SJSA1 (cell line): ENCODE measurements around the gene ZSWIM7. TPM values are rescaled to one million over a fixed set of nuclear protein-coding genes. Genes with fewer than 3 reads are reported as not detected.
"Not testable (repeated sequence)": the region's sequence is repeated elsewhere in the genome, so short reads cannot be mapped to it uniquely, and the experiment has no call there.

Source experiments
- DNase-seq, 2 experiments: peaks; one replicate each; pipeline ENCODE4 v3.0.0-alpha.2; 2015 to 2020; ENCODE audit warnings: low spot score in 2 of 2, low read depth in 1 of 2
- H3K27ac ChIP-seq: fragments of 250-450 bp; sonication (Bioruptor Pico); 2 replicates; pipeline ENCODE4 v1.5.1; 2020; ENCODE audit warnings: mild to moderate bottlenecking, moderate library complexity
- H3K27me3 ChIP-seq: fragments of 250-450 bp; sonication (Bioruptor Pico); replicated peaks from 2 replicates; pipeline ENCODE4 v1.5.1; 2020; ENCODE audit warnings: mild to moderate bottlenecking, moderate library complexity
- H3K36me3 ChIP-seq: fragments of 250-450 bp; sonication (Bioruptor Pico); 2 replicates; pipeline ENCODE4 v1.5.1; 2020; ENCODE audit warnings: mild to moderate bottlenecking
- H3K4me1 ChIP-seq: fragments of 250-450 bp; sonication (Bioruptor Pico); replicated peaks from 2 replicates; pipeline ENCODE4 v1.6.1; 2021; ENCODE audit warnings: mild to moderate bottlenecking
- H3K4me3 ChIP-seq: fragments of 250-450 bp; sonication (Bioruptor Pico); 2 replicates; pipeline ENCODE4 v1.5.1; 2020; ENCODE audit warnings: mild to moderate bottlenecking
- H3K9me3 ChIP-seq: fragments of 250-450 bp; sonication (Bioruptor Pico); replicated peaks from 2 replicates; pipeline ENCODE4 v1.5.1; 2020; ENCODE audit warnings: mild to moderate bottlenecking
- total RNA-seq: library from RNA; depleted of rRNA; stranded (reverse); fragments of >200 nt; shearing (Covaris generic); gene quantifications from 2 replicates; pipeline ENCODE4 v1.2.3, GENCODE V29; 2014

ZSWIM7 gene
- total RNA-seq, 1 experiment from 2014 or later, result 16.2 TPM

- H3K27me3 ChIP-seq, result no peaks in the 10 kb centered on the region
- H3K36me3 ChIP-seq, result peaks cover 5% of the 10 kb centered on the region; the same call in 1 of the 2 replicates
- DNase-seq, result peak; percentile 80 to 81
- 0 out of 2 replicates have a peak, but pooled peaks cover 3% of the 10 kb centered on the region for H3K9me3 ChIP-seq
- peak within 1 kb of the TSS; percentile 60 for H3K4me3 ChIP-seq
- H3K27ac ChIP-seq, result peak within 1 kb of the TSS; percentile 58
- peaks cover 49% of the 10 kb centered on the region for H3K4me1 ChIP-seq
These were observed 54.6 kb downstream of the ZSWIM7 start, which contains the start of gene ADORA2B for GRCh38 chr17:15944759-15945526. Gene ADORA2B (plus strand): TSS chr17:15945130. CDS start chr17:15945249, 119 bp downstream.

GRCh38 chr17:15943971-15944758 is 55.3 kb downstream of the ZSWIM7 start:
- Histone ChIP-seq H3K27me3 (no peaks in the 10 kb centered on the region), H3K27ac (peak overlapping the region; percentile 58), H3K9me3 (0 out of 2 replicates have a peak, but pooled peaks cover 3% of the 10 kb centered on the region), H3K36me3 (0 out of 2 replicates have a peak, but pooled peaks cover 5% of the 10 kb centered on the region), H3K4me3 (peak overlapping the region; percentile 60), H3K4me1 (peaks cover 49% of the 10 kb centered on the region)
- no peak for DNase-seq

- Histone ChIP-seq H3K27ac (no peak overlapping the region), H3K27me3 (no peaks in the 10 kb centered on the region), H3K4me1 (peaks cover 43% of the 10 kb centered on the region), H3K36me3 (0 out of 2 replicates have a peak, but pooled peaks cover 5% of the 10 kb centered on the region), H3K9me3 (0 out of 2 replicates have a peak, but pooled peaks cover 3% of the 10 kb centered on the region), H3K4me3 (no peak overlapping the region)
- DNase-seq, result no peak
These were observed 57.2 kb downstream of the ZSWIM7 start for GRCh38 chr17:15942207-15942833.

GRCh38 chr17:15941781-15942180 is 57.7 kb downstream of the ZSWIM7 start:
- Histone ChIP-seq H3K9me3 (0 out of 2 replicates have a peak, but pooled peaks cover 3% of the 10 kb centered on the region), H3K36me3 (0 out of 2 replicates have a peak, but pooled peaks cover 5% of the 10 kb centered on the region), H3K4me1 (peaks cover 38% of the 10 kb centered on the region), H3K4me3 (no peak overlapping the region), H3K27me3 (no peaks in the 10 kb centered on the region), H3K27ac (no peak overlapping the region)
- DNase-seq, result peak in 1 of 2 experiments; percentile 59

GRCh38 chr17:15936481-15936880 is 63.0 kb downstream of the ZSWIM7 start:
- not testable (repeated sequence) for H3K9me3 ChIP-seq, H3K27me3 ChIP-seq, H3K4me1 ChIP-seq

GRCh38 chr17:15935891-15936290 is 63.6 kb downstream of the ZSWIM7 start:
- no peaks in the 10 kb centered on the region for H3K27me3 ChIP-seq
- no peaks in the 10 kb centered on the region for H3K36me3 ChIP-seq
- no peak overlapping the region for H3K27ac ChIP-seq
- no peaks in the 10 kb centered on the region for H3K9me3 ChIP-seq
- H3K4me3 ChIP-seq, result no peak overlapping the region
- H3K4me1 ChIP-seq, result no peaks in the 10 kb centered on the region
- DNase-seq, result no peak

More at GRCh38 chr17:15936481-15936880, 63.0 kb downstream of the ZSWIM7 start:
- not testable (repeated sequence) for H3K36me3 ChIP-seq, H3K27ac ChIP-seq, DNase-seq, H3K4me3 ChIP-seq

- no peaks in the 10 kb centered on the region for H3K4me1 ChIP-seq
- no peak overlapping the region for H3K27ac ChIP-seq
- no peak for DNase-seq
- no peaks in the 10 kb centered on the region for H3K27me3 ChIP-seq
- H3K4me3 ChIP-seq, result no peak overlapping the region
- no peaks in the 10 kb centered on the region for H3K36me3 ChIP-seq
- H3K9me3 ChIP-seq, result no peaks in the 10 kb centered on the region
These were observed 64.6 kb downstream of the ZSWIM7 start for GRCh38 chr17:15934866-15935265.

- Histone ChIP-seq H3K27me3 (no peaks in the 10 kb centered on the region), H3K4me1 (no peaks in the 10 kb centered on the region), H3K4me3 (no peak overlapping the region), H3K9me3 (no peaks in the 10 kb centered on the region), H3K27ac (no peak overlapping the region), H3K36me3 (no peaks in the 10 kb centered on the region)
- no peak for DNase-seq
These were observed 68.1 kb downstream of the ZSWIM7 start for GRCh38 chr17:15931394-15931793.

- no peak for DNase-seq
- no peaks in the 10 kb centered on the region for H3K9me3 ChIP-seq
These were observed 69.1 kb downstream of the ZSWIM7 start for GRCh38 chr17:15930426-15930825.

GRCh38 chr17:15929941-15930340 is 69.6 kb downstream of the ZSWIM7 start:
- Histone ChIP-seq H3K4me1 (no peaks in the 10 kb centered on the region), H3K36me3 (no peaks in the 10 kb centered on the region), H3K27me3 (no peaks in the 10 kb centered on the region), H3K4me3 (no peak overlapping the region), H3K27ac (no peak overlapping the region), H3K9me3 (no peaks in the 10 kb centered on the region)
- DNase-seq, result no peak

More at GRCh38 chr17:15930426-15930825, 69.1 kb downstream of the ZSWIM7 start:
- Histone ChIP-seq H3K27me3 (no peaks in the 10 kb centered on the region), H3K27ac (no peak overlapping the region), H3K4me1 (no peaks in the 10 kb centered on the region), H3K4me3 (no peak overlapping the region), H3K36me3 (no peaks in the 10 kb centered on the region)

GRCh38 chr17:15928286-15928785 is 71.2 kb downstream of the ZSWIM7 start:
- no peaks in the 10 kb centered on the region for H3K36me3 ChIP-seq
- H3K27me3 ChIP-seq, result no peaks in the 10 kb centered on the region
- H3K4me1 ChIP-seq, result no peaks in the 10 kb centered on the region
- H3K27ac ChIP-seq, result no peak overlapping the region
- no peaks in the 10 kb centered on the region for H3K9me3 ChIP-seq
- H3K4me3 ChIP-seq, result no peak overlapping the region
- no peak for DNase-seq
